Measurements from ENCODE around the gene GNPNAT1.

Gene GNPNAT1

GRCh38 chr14:52797653-52798052 lies 6.2 kb upstream of the GNPNAT1 start:
- Histone ChIP-seq H3K27me3 (replicated peaks; ENCODE audit: control insufficient read depth, insufficient read depth, low read length) (no peaks in the 10 kb centered on the region), H3K36me3 (ENCODE audit: control insufficient read depth, insufficient read depth, low read length) (no peaks in the 10 kb centered on the region), H3K4me3 (replicated peaks; ENCODE audit: low read depth, low read length) (no peak overlapping the region)
- no peak for DNase-seq (ENCODE audit: extremely low read depth, insufficient read length)
- TF ChIP-seq CTCF (IDR thresholded peaks at IDR 0.05; ENCODE audit: insufficient read depth, low read length, poor library complexity, severe bottlenecking) = no peak

GRCh38 chr14:52793061-52793460 lies 1.7 kb upstream of the GNPNAT1 start:
- DNase-seq (ENCODE audit: extremely low read depth, insufficient read length) = no peak
- TF ChIP-seq CTCF (IDR thresholded peaks at IDR 0.05; ENCODE audit: insufficient read depth, low read length, poor library complexity, severe bottlenecking) = no peak
- no peaks in the 10 kb centered on the region for H3K36me3 ChIP-seq (ENCODE audit: control insufficient read depth, insufficient read depth, low read length)

GRCh38 chr14:52792097-52792415 lies 649 bp upstream of the GNPNAT1 start:
- Histone ChIP-seq H3K27me3 (replicated peaks; ENCODE audit: control insufficient read depth, insufficient read depth, low read length) (no peaks in the 10 kb centered on the region), H3K36me3 (ENCODE audit: control insufficient read depth, insufficient read depth, low read length) (no peaks in the 10 kb centered on the region), H3K4me3 (replicated peaks; ENCODE audit: low read depth, low read length) (peak overlapping the region; percentile 59)
- DNase-seq (ENCODE audit: extremely low read depth, insufficient read length) = no peak
- no peak for TF ChIP-seq CTCF (IDR thresholded peaks at IDR 0.05; ENCODE audit: insufficient read depth, low read length, poor library complexity, severe bottlenecking)

More at GRCh38 chr14:52793061-52793460, 1.7 kb upstream of the GNPNAT1 start:
- no peaks in the 10 kb centered on the region for H3K27me3 ChIP-seq (replicated peaks; ENCODE audit: control insufficient read depth, insufficient read depth, low read length)
- H3K4me3 ChIP-seq (replicated peaks; ENCODE audit: low read depth, low read length) = no peak overlapping the region

- DNase-seq (ENCODE audit: extremely low read depth, insufficient read length) = no peak
- no peaks in the 10 kb centered on the region for H3K36me3 ChIP-seq (ENCODE audit: control insufficient read depth, insufficient read depth, low read length)
- H3K27me3 ChIP-seq (replicated peaks; ENCODE audit: control insufficient read depth, insufficient read depth, low read length) = no peaks in the 10 kb centered on the region
- no peak for TF ChIP-seq CTCF (IDR thresholded peaks at IDR 0.05; ENCODE audit: insufficient read depth, low read length, poor library complexity, severe bottlenecking)
- H3K4me3 ChIP-seq (replicated peaks; ENCODE audit: low read depth, low read length) = peak overlapping the region; percentile 94
Observed at GRCh38 chr14:52790756-52791222, 618 bp downstream of the GNPNAT1 start.

- no peak for DNase-seq (ENCODE audit: extremely low read depth, insufficient read length)
- Histone ChIP-seq H3K36me3 (ENCODE audit: control insufficient read depth, insufficient read depth, low read length) (no peaks in the 10 kb centered on the region), H3K27me3 (replicated peaks; ENCODE audit: control insufficient read depth, insufficient read depth, low read length) (no peaks in the 10 kb centered on the region), H3K4me3 (replicated peaks; ENCODE audit: low read depth, low read length) (peak overlapping the region; percentile 94)
- TF ChIP-seq CTCF (IDR thresholded peaks at IDR 0.05; ENCODE audit: insufficient read depth, low read length, poor library complexity, severe bottlenecking) = no peak
Observed at GRCh38 chr14:52790011-52790755, 1.2 kb downstream of the GNPNAT1 start.

Measured in GM06990 (cell line).